K562 (cell line): ENCODE measurements around the gene LZTS3. TPM values are rescaled to one million over a fixed set of nuclear protein-coding genes. Genes with fewer than 3 reads are reported as not detected.
A peak's percentile ranks its signal among the peaks of the same experiment; 100 is the strongest.

Experiments
- ATAC-seq: fragments of 200-7000 bp; cut with Tn5 transposase; 3 replicates; pipeline ENCODE4 v1.9.1; 2020; ENCODE audit warnings: moderate library complexity
- BruUV-seq: library from RNA; stranded (reverse); fragments of 400-500 nt; replicated peaks from 2 replicates; lab custom pipeline; 2021; lab: Mats Ljungman, UMichigan
- CTCF ChIA-PET: fragments of 300-600 bp; formaldehyde crosslinking; extraction: SDS; loops from one replicate; lab custom pipeline; 2021; ENCODE audit warnings: low intra/inter-chr PET ratio; lab: Yijun Ruan, JAX
- POLR2A ChIA-PET: fragments of 300-600, 350-650 bp; sonication (Branson Sonifier 250); formaldehyde crosslinking; extraction: SDS; loops from one replicate; lab custom pipeline; 2021; ENCODE audit warnings: antibody characterized with exemption, inconsistent platforms; lab: Yijun Ruan, JAX
- DNase-seq, 4 experiments: peaks; one replicate each; pipeline versions ENCODE4 v3.0.0 to v3.0.0-alpha.2; 2011 to 2018; ENCODE audit warnings: low spot score in 3 of 4, mixed read lengths in 3 of 4; ENCODE audit errors: extremely low read depth in 1 of 4
- FAIRE-seq: peaks from 2 replicates; lab custom pipeline; 2011; peaks lifted over from hg19 to GRCh38; lab: Jason Lieb, UNC
- H2AFZ ChIP-seq: 2 replicates; pipeline ENCODE4 v1.6.0; 2011; ENCODE audit warnings: low read depth, low read length, control low read depth, inconsistent platforms
- H3K27ac ChIP-seq: fragments of 200-600 bp; 3 replicates; pipeline ENCODE4 v1.8.0; 2011; ENCODE audit warnings: low read depth, mild to moderate bottlenecking, control low read depth, inconsistent platforms, low read length, moderate library complexity, mixed read lengths; ENCODE audit errors: extremely low read depth
- H3K27me3 ChIP-seq, 2 experiments: fragments of 300-600 bp in 1 of 2; 2 replicates in 1 of 2; 3 replicates in 1 of 2; pipeline versions ENCODE4 v1.6.0 to v1.8.0; 2011; ENCODE audit warnings: inconsistent platforms in 2 of 2, low read length in 2 of 2, mild to moderate bottlenecking in 1 of 2, mixed read lengths in 1 of 2, moderate library complexity in 1 of 2; ENCODE audit not compliant: control insufficient read depth in 2 of 2, insufficient read depth in 2 of 2
- H3K36me3 ChIP-seq: fragments of 300-600 bp; 3 replicates; pipeline ENCODE4 v1.8.0; 2011; ENCODE audit warnings: mild to moderate bottlenecking, low read length, inconsistent platforms; ENCODE audit not compliant: control insufficient read depth, insufficient read depth
- H3K4me1 ChIP-seq, 2 experiments: fragments of 200-600 bp in 1 of 2; replicated peaks in 1 of 2; 2 replicates in 1 of 2; 3 replicates in 1 of 2; pipeline versions ENCODE4 v1.5.1 to v1.8.0; 2011; ENCODE audit warnings: inconsistent platforms in 2 of 2, low read length in 2 of 2, mild to moderate bottlenecking in 1 of 2, mixed read lengths in 1 of 2, moderate library complexity in 1 of 2; ENCODE audit not compliant: control insufficient read depth in 2 of 2, insufficient read depth in 2 of 2
- H3K4me2 ChIP-seq: 2 replicates; pipeline ENCODE4 v1.6.1; 2011; ENCODE audit warnings: low read length, control low read depth, inconsistent platforms, mixed read lengths; ENCODE audit not compliant: insufficient read depth
- H3K4me3 ChIP-seq: fragments of 200-600 bp; sonication (generic), shearing (Covaris generic); 2 replicates; pipeline ENCODE4 v1.5.1; 2016; ENCODE audit warnings: control low read depth, inconsistent platforms
- H3K79me2 ChIP-seq: fragments of 200-600 bp; 3 replicates; pipeline ENCODE4 v1.8.0; 2011; ENCODE audit warnings: low read length, inconsistent platforms; ENCODE audit not compliant: control insufficient read depth, insufficient read depth
- H3K9ac ChIP-seq, 2 experiments: 2 replicates each; pipeline versions ENCODE4 v1.6.0 to v1.6.1; 2011; ENCODE audit warnings: low read depth in 2 of 2, low read length in 2 of 2, control low read depth in 1 of 2, inconsistent platforms in 1 of 2, mild to moderate bottlenecking in 1 of 2, mixed read lengths in 1 of 2; ENCODE audit not compliant: insufficient read depth in 1 of 2
- H3K9me1 ChIP-seq: one replicate; pipeline ENCODE4 v1.6.0; 2011; ENCODE audit warnings: inconsistent platforms, mild to moderate bottlenecking, low read length, moderate library complexity; ENCODE audit not compliant: control insufficient read depth, insufficient read depth
- H3K9me3 ChIP-seq: replicated peaks from 2 replicates; pipeline ENCODE4 v1.5.1; 2011; ENCODE audit warnings: low read depth, low read length, inconsistent platforms; ENCODE audit not compliant: control insufficient read depth, insufficient read depth
- H4K20me1 ChIP-seq: replicated peaks from 2 replicates; pipeline ENCODE4 v1.6.1; 2011; ENCODE audit warnings: low read length, inconsistent platforms, mixed read lengths; ENCODE audit not compliant: control insufficient read depth, insufficient read depth
- CREM ChIP-seq: IDR thresholded peaks from 2 replicates; pipeline ENCODE4 v1.6.1; 2014; ENCODE audit warnings: antibody characterized with exemption, low read depth
- CTBP1 ChIP-seq: fragments of 450-650 bp; IDR thresholded peaks from 2 replicates; pipeline ENCODE4 v1.6.1; 2016; ENCODE audit warnings: borderline replicate concordance
- E2F4 ChIP-seq: sonication (generic); formaldehyde crosslinking; IDR thresholded peaks from 2 replicates; pipeline ENCODE4 v1.8.0; 2022; ENCODE audit warnings: mild to moderate bottlenecking, low read depth, missing genetic modification reagents
- GABPB1 ChIP-seq: sonication (generic); formaldehyde crosslinking; IDR thresholded peaks from 2 replicates; pipeline ENCODE4 v1.8.0; 2022; ENCODE audit warnings: mild to moderate bottlenecking, missing genetic modification reagents
- GTF2B ChIP-seq: IDR thresholded peaks from 2 replicates; pipeline ENCODE4 v1.6.1; 2011; ENCODE audit not compliant: insufficient read length; ENCODE audit errors: extremely low read depth
- NRF1 ChIP-seq, 2 experiments: fragments of 450-650 bp; IDR thresholded peaks in 1 of 2; conservative IDR thresholded peaks in 1 of 2; 2 replicates each; pipeline ENCODE4 v1.6.1; 2014; ENCODE audit warnings: mild to moderate bottlenecking in 2 of 2
- POLR2G ChIP-seq: fragments of 200-400 bp; formaldehyde crosslinking; IDR thresholded peaks from 2 replicates; pipeline ENCODE4 v1.6.1; 2017; ENCODE audit warnings: low read depth, mild to moderate bottlenecking, antibody characterized with exemption, low read length, moderate library complexity
- SMC3 ChIP-seq: conservative IDR thresholded peaks from 2 replicates; pipeline ENCODE4 v1.6.1; 2011; ENCODE audit warnings: low read depth, low read length, improper control_type of control experiment; ENCODE audit not compliant: insufficient read depth
- ZBTB7A ChIP-seq: IDR thresholded peaks from 2 replicates; pipeline ENCODE4 v1.6.1; 2011; ENCODE audit warnings: low read depth, mild to moderate bottlenecking, low read length, moderate library complexity, borderline replicate concordance; ENCODE audit not compliant: control insufficient read depth
- ZNF445 ChIP-seq: fragments of 250-450 bp; sonication (Bioruptor Pico); IDR thresholded peaks from 2 replicates; pipeline ENCODE4 v1.4.0; 2020; ENCODE audit warnings: low read depth, mild to moderate bottlenecking, moderate library complexity
- WGBS: fragments of 100-300 bp; shearing (Covaris generic); methylation state at CpG from one replicate; pipeline ENCODE4 v1.1.6; 2016; ENCODE audit warnings: low coverage, mixed read lengths; ENCODE audit not compliant: insufficient coverage; ENCODE audit errors: missing lambda C conversion rate; 5-methylcytosine and 5-hydroxymethylcytosine counted together
- in situ Hi-C: fragments of 300-500 bp; cut with MboI; formaldehyde crosslinking; loops from 4 replicates; pipeline ENCODE4 v1.15.0; 2018; ENCODE audit warnings: inconsistent platforms, mixed read lengths
- intact Hi-C: fragments of 100-400 bp; cut with micrococcal nuclease; formaldehyde crosslinking; loops from 2 replicates; pipeline ENCODE4 v1.14.2; 2022
- polyA plus RNA-seq, 8 experiments: library from polyadenylated mRNA; depleted of rRNA in 4 of 8; stranded (reverse) in 5 of 8; unstranded in 3 of 8; fragments of >200 nt; fragmentation: Nextera tagmentation in 2 of 8; fragmentation: Illumina TruSeq in 1 of 8; extraction: Ambion mirVana in 2 of 8; extraction: Trizol in 1 of 8; gene quantifications; 2 replicates each; pipeline versions ENCODE4 v1.2.1 to v1.2.3, GENCODE V29; 2011 to 2014; ENCODE audit warnings: inconsistent platforms in 1 of 8, missing spikeins in 1 of 8
- total RNA-seq, 7 experiments: library from RNA; depleted of rRNA in 6 of 7; stranded (reverse); fragments of >200 nt in 6 of 7; fragmentation: Illumina TruSeq in 2 of 7; extraction: Trizol in 2 of 7; gene quantifications; 2 replicates each; pipeline versions ENCODE4 v1.2.1 to v1.2.3, GENCODE V29; 2011 to 2021; ENCODE audit warnings: low replicate concordance in 1 of 7
- TF ChIP-seq, protein P1 (sequence below): sonication (generic); formaldehyde crosslinking; IDR thresholded peaks from 2 replicates; pipeline ENCODE4 v1.8.1; 2023; ENCODE audit warnings: mild to moderate bottlenecking, missing genetic modification reagents
- TF ChIP-seq, protein P2 (sequence below): fragments of 450-650 bp; IDR thresholded peaks from 2 replicates; pipeline ENCODE4 v1.6.1; 2017; ENCODE audit warnings: antibody characterized with exemption, mild to moderate bottlenecking

LZTS3 gene
- total and polyA plus RNA-seq, 9 of the 15 experiments (the other 6 are each of a cell fraction or from before 2014, with no cell fraction given), result 0.07 to 2.9 (median 2.0) TPM

DNA sequence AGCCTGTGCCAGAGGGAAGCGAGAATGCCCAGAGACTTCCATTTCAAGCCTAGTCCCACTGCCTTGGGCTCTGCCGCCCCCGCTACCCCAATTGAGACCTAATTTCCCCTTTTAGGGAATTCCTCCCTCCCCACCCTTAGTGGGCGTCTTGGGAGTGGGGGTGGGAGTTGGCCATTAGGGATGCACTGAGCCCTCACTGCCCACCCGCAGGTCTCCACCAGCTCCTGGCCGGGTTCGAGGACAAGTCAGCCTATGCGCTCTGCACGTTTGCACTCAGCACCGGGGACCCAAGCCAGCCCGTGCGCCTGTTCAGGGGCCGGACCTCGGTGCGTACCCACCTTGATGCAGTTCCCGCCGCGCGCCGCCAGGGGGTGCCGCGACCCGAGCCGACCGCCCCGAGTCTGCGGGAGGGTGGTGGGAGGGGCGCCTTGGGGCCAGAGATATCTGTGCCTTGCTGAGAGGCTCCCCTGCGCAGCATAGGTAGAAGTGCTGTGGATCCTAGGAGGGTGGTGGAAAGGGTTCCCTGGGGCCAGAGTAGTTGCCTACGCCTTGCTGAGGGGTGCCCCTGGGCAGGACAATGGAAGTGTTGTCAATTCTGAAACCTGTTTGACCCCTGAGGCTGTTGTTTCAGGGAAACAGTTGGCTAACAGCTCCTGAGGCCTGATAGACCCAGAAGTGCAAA is 45.1 kb upstream of the LZTS3 start:
- DNase-seq (peak; percentile 70 to 76 (median 74)), ATAC-seq (peak; percentile 99), FAIRE-seq (peak; percentile 19)
- H3K79me2 ChIP-seq, result no peaks in the 10 kb centered on the region
- H3K27ac ChIP-seq, result no peak overlapping the region
- no peak overlapping the region for H3K4me2 ChIP-seq
- CTCF ChIA-PET, result interaction anchor here (0.6 to 0.7 kb wide), 3 partner anchors 58 to 208 kb away, joined by 3 read pairs; no protein-coding TSS in a partner anchor
- peaks cover 62% of the 10 kb centered on the region; the same call in 2 of the 3 replicates for H3K36me3 ChIP-seq
- no TSS peak for BruUV-seq
- WGBS, result 59% methylated on average over 9 of the region's 30 CpGs
- no peaks in the 10 kb centered on the region for H3K27me3 ChIP-seq
- in situ Hi-C loops (no loop called here), intact Hi-C loops (loop anchor here (1.0 to 2.0 kb wide), 2 partner anchors 32 to 58 kb away; no protein-coding TSS in a partner anchor)
- peak overlapping the region in 1 of 2 experiments; percentile 52; a peak in 1 of 4 replicates for H3K9ac ChIP-seq
- H3K4me3 ChIP-seq, result no peak overlapping the region
- H3K9me1 ChIP-seq, result no peaks in the 10 kb centered on the region
- no peak overlapping the region; the same call in 1 of the 2 replicates for H2AFZ ChIP-seq
- POLR2A ChIA-PET, result no interaction called here
- H3K4me1 ChIP-seq, result peaks cover 6 to 11% of the 10 kb centered on the region in 2 experiments; a peak in 4 of 5 replicates
- H3K9me3 ChIP-seq, result no peaks in the 10 kb centered on the region
- no peaks in the 10 kb centered on the region for H4K20me1 ChIP-seq
- TF ChIP-seq SMC3, result peak; percentile 56
- TF ChIP-seq GABPB1 (CRISPR knock-in tag), result peak; percentile 47; the same call in 1 of the 2 replicates
- 0 out of 2 replicates have a peak, but pooled peaks have one; percentile 28 for TF ChIP-seq CTBP1
- TF ChIP-seq E2F4 (CRISPR knock-in tag), result no peak
- TF ChIP-seq ZBTB7A, result peak; percentile 58; the same call in 1 of the 2 replicates
- peak; percentile 68 to 74 for TF ChIP-seq NRF1 (conservative IDR thresholded peaks at IDR 0.05 in 1 of 2, IDR thresholded peaks at IDR 0.05 in 1 of 2)
- TF ChIP-seq ZNF445 (CRISPR knock-in tag), result no peak
- no peak for TF ChIP-seq GTF2B
- TF ChIP-seq, protein P1, sequence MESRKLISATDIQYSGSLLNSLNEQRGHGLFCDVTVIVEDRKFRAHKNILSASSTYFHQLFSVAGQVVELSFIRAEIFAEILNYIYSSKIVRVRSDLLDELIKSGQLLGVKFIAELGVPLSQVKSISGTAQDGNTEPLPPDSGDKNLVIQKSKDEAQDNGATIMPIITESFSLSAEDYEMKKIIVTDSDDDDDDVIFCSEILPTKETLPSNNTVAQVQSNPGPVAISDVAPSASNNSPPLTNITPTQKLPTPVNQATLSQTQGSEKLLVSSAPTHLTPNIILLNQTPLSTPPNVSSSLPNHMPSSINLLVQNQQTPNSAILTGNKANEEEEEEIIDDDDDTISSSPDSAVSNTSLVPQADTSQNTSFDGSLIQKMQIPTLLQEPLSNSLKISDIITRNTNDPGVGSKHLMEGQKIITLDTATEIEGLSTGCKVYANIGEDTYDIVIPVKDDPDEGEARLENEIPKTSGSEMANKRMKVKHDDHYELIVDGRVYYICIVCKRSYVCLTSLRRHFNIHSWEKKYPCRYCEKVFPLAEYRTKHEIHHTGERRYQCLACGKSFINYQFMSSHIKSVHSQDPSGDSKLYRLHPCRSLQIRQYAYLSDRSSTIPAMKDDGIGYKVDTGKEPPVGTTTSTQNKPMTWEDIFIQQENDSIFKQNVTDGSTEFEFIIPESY (CRISPR knock-in tag), result peak; percentile 60; the same call in 1 of the 2 replicates
- peak; percentile 36; the same call in 1 of the 2 replicates for TF ChIP-seq POLR2G
- TF ChIP-seq CREM, result 0 out of 2 replicates have a peak, but pooled peaks have one; percentile 9
- TF ChIP-seq, protein P2, sequence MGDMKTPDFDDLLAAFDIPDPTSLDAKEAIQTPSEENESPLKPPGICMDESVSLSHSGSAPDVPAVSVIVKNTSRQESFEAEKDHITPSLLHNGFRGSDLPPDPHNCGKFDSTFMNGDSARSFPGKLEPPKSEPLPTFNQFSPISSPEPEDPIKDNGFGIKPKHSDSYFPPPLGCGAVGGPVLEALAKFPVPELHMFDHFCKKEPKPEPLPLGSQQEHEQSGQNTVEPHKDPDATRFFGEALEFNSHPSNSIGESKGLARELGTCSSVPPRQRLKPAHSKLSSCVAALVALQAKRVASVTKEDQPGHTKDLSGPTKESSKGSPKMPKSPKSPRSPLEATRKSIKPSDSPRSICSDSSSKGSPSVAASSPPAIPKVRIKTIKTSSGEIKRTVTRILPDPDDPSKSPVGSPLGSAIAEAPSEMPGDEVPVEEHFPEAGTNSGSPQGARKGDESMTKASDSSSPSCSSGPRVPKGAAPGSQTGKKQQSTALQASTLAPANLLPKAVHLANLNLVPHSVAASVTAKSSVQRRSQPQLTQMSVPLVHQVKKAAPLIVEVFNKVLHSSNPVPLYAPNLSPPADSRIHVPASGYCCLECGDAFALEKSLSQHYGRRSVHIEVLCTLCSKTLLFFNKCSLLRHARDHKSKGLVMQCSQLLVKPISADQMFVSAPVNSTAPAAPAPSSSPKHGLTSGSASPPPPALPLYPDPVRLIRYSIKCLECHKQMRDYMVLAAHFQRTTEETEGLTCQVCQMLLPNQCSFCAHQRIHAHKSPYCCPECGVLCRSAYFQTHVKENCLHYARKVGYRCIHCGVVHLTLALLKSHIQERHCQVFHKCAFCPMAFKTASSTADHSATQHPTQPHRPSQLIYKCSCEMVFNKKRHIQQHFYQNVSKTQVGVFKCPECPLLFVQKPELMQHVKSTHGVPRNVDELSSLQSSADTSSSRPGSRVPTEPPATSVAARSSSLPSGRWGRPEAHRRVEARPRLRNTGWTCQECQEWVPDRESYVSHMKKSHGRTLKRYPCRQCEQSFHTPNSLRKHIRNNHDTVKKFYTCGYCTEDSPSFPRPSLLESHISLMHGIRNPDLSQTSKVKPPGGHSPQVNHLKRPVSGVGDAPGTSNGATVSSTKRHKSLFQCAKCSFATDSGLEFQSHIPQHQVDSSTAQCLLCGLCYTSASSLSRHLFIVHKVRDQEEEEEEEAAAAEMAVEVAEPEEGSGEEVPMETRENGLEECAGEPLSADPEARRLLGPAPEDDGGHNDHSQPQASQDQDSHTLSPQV, result no peak
